Astrocyte (in vitro differentiated cells and primary cell): ENCODE measurements around the gene PRRG1. TPM values are rescaled to one million over a fixed set of nuclear protein-coding genes. Genes with fewer than 3 reads are reported as not detected.
A peak's percentile ranks its signal among the peaks of the same experiment; 100 is the strongest.
"Not testable (repeated sequence)": the region's sequence is repeated elsewhere in the genome, so short reads cannot be mapped to it uniquely, and the experiment has no call there.

Source experiments
- DNase-seq: peaks from one replicate; pipeline ENCODE4 v3.0.0-alpha.2; 2010; ENCODE audit warnings: low read depth
- FAIRE-seq: peaks from 2 replicates; lab custom pipeline; 2011; peaks lifted over from hg19 to GRCh38; lab: Jason Lieb, UNC
- H2AFZ ChIP-seq: 2 replicates; pipeline ENCODE4 v1.6.0; 2012; ENCODE audit warnings: low read depth, low read length, inconsistent platforms
- H3K27ac ChIP-seq: 2 replicates; pipeline ENCODE4 v1.5.1; 2011; ENCODE audit warnings: low read depth, low read length, inconsistent platforms
- H3K27me3 ChIP-seq: 2 replicates; pipeline ENCODE4 v1.6.0; 2011; ENCODE audit warnings: low read length, inconsistent platforms; ENCODE audit not compliant: insufficient read depth
- H3K36me3 ChIP-seq: 2 replicates; pipeline ENCODE4 v1.5.1; 2011; ENCODE audit warnings: low read length, inconsistent platforms; ENCODE audit not compliant: insufficient read depth
- H3K4me1 ChIP-seq: 2 replicates; pipeline ENCODE4 v1.5.1; 2011; ENCODE audit warnings: low read length, inconsistent platforms; ENCODE audit not compliant: insufficient read depth
- H3K4me2 ChIP-seq: 2 replicates; pipeline ENCODE4 v1.6.0; 2012; ENCODE audit warnings: low read length, inconsistent platforms
- H3K4me3 ChIP-seq: 2 replicates; pipeline ENCODE4 v1.5.1; 2011; ENCODE audit warnings: low read depth, mild to moderate bottlenecking, low read length, inconsistent platforms; ENCODE audit not compliant: insufficient read depth
- H3K79me2 ChIP-seq: 2 replicates; pipeline ENCODE4 v1.6.0; 2012; ENCODE audit warnings: mild to moderate bottlenecking, low read length, inconsistent platforms; ENCODE audit not compliant: insufficient read depth
- H3K9ac ChIP-seq: 2 replicates; pipeline ENCODE4 v1.6.0; 2012; ENCODE audit warnings: mild to moderate bottlenecking, low read length, inconsistent platforms
- H3K9me3 ChIP-seq: 2 replicates; pipeline ENCODE4 v1.5.1; 2012; ENCODE audit warnings: low read depth, mild to moderate bottlenecking, low read length, inconsistent platforms; ENCODE audit not compliant: insufficient read depth
- H4K20me1 ChIP-seq: 2 replicates; pipeline ENCODE4 v1.6.0; 2012; ENCODE audit warnings: low read length, inconsistent platforms; ENCODE audit not compliant: insufficient read depth
- H3K27ac Mint-ChIP-seq: one replicate; pipeline ENCODE4 v1.8.0; 2021; ENCODE audit warnings: mild to moderate bottlenecking, mixed read lengths; ENCODE audit not compliant: unreplicated experiment
- H3K27me3 Mint-ChIP-seq: one replicate; pipeline ENCODE4 v1.8.0; 2021; ENCODE audit warnings: low read depth, mixed read lengths; ENCODE audit not compliant: unreplicated experiment
- H3K36me3 Mint-ChIP-seq: one replicate; pipeline ENCODE4 v1.8.0; 2021; ENCODE audit warnings: low read depth, mixed read lengths; ENCODE audit not compliant: unreplicated experiment
- H3K4me1 Mint-ChIP-seq: one replicate; pipeline ENCODE4 v1.8.0; 2021; ENCODE audit warnings: low read depth, mixed read lengths; ENCODE audit not compliant: unreplicated experiment
- H3K4me3 Mint-ChIP-seq: one replicate; pipeline ENCODE4 v1.8.0; 2021; ENCODE audit warnings: mild to moderate bottlenecking, moderate library complexity, mixed read lengths; ENCODE audit not compliant: unreplicated experiment
- H3K9me3 Mint-ChIP-seq: one replicate; pipeline ENCODE4 v1.8.0; 2021; ENCODE audit warnings: mild to moderate bottlenecking, mixed read lengths; ENCODE audit not compliant: unreplicated experiment
- CTCF ChIP-seq: IDR thresholded peaks from 2 replicates; pipeline ENCODE4 v1.5.1; 2011; ENCODE audit warnings: low read depth, mild to moderate bottlenecking, inconsistent platforms, low read length, moderate library complexity; ENCODE audit not compliant: insufficient read depth
- EZH2 ChIP-seq: IDR thresholded peaks from 2 replicates; pipeline ENCODE4 v1.6.1; 2012; ENCODE audit warnings: mild to moderate bottlenecking, low read length, inconsistent platforms; ENCODE audit not compliant: insufficient read depth
- total RNA-seq: library from RNA; stranded (reverse); gene quantifications from 2 replicates; pipeline ENCODE4 v1.2.1, GENCODE V29; 2021

The PRRG1 gene
- total RNA-seq, 1 donor from 2014 or later = 33.7 TPM

- H3K27me3 Mint-ChIP-seq = no peaks in the 10 kb centered on the region
- Histone ChIP-seq H3K4me3 (no peak overlapping the region), H3K4me1 (no peaks in the 10 kb centered on the region), H3K9me3 (no peaks in the 10 kb centered on the region), H4K20me1 (no peaks in the 10 kb centered on the region), H3K27me3 (no peaks in the 10 kb centered on the region), H3K27ac (no peak overlapping the region), H3K36me3 (no peaks in the 10 kb centered on the region), H3K79me2 (no peaks in the 10 kb centered on the region), H2AFZ (no peak overlapping the region), H3K9ac (no peak overlapping the region), H3K4me2 (no peak overlapping the region)
- H3K9me3 Mint-ChIP-seq = no peaks in the 10 kb centered on the region
- H3K4me3 Mint-ChIP-seq = no peak overlapping the region
- no peak overlapping the region for H3K27ac Mint-ChIP-seq
- no peaks in the 10 kb centered on the region for H3K36me3 Mint-ChIP-seq
- DNase-seq = no peak
- FAIRE-seq = no peak
- H3K4me1 Mint-ChIP-seq = no peaks in the 10 kb centered on the region
- TF ChIP-seq EZH2 (no peak), CTCF (no peak)
These were observed 142.5 kb downstream of the PRRG1 start for GRCh38 chrX:37491686-37492085.

GRCh38 chrX:37495760-37496159 is 146.6 kb downstream of the PRRG1 start:
- H3K9me3 ChIP-seq, H3K27me3 ChIP-seq, H3K4me1 ChIP-seq, H3K4me2 ChIP-seq, FAIRE-seq, H3K36me3 ChIP-seq, H3K27ac Mint-ChIP-seq, H3K27me3 Mint-ChIP-seq, H2AFZ ChIP-seq, H3K9me3 Mint-ChIP-seq, H3K4me3 ChIP-seq, H3K4me3 Mint-ChIP-seq, H3K79me2 ChIP-seq, H3K9ac ChIP-seq, H3K36me3 Mint-ChIP-seq, DNase-seq, H3K27ac ChIP-seq, H4K20me1 ChIP-seq, H3K4me1 Mint-ChIP-seq: not testable (repeated sequence)
- TF ChIP-seq CTCF = peak; percentile 17

GRCh38 chrX:37497126-37497525 is 148.0 kb downstream of the PRRG1 start:
- H3K4me3 ChIP-seq, H3K9me3 Mint-ChIP-seq, H3K27ac Mint-ChIP-seq, H3K9me3 ChIP-seq, H3K36me3 ChIP-seq, DNase-seq, H3K27me3 Mint-ChIP-seq, H3K4me1 ChIP-seq, H2AFZ ChIP-seq, H3K4me3 Mint-ChIP-seq, H3K27me3 ChIP-seq, H3K4me2 ChIP-seq, H4K20me1 ChIP-seq, H3K4me1 Mint-ChIP-seq, H3K9ac ChIP-seq, FAIRE-seq, H3K27ac ChIP-seq, H3K36me3 Mint-ChIP-seq, H3K79me2 ChIP-seq: not testable (repeated sequence)

- not testable (repeated sequence) for H3K4me3 Mint-ChIP-seq, H3K4me2 ChIP-seq, H3K27ac Mint-ChIP-seq, H4K20me1 ChIP-seq, H3K4me3 ChIP-seq, H3K9ac ChIP-seq, H3K36me3 ChIP-seq, H3K9me3 ChIP-seq, H3K4me1 Mint-ChIP-seq, H3K36me3 Mint-ChIP-seq, H3K9me3 Mint-ChIP-seq, H3K4me1 ChIP-seq, H2AFZ ChIP-seq, FAIRE-seq, H3K79me2 ChIP-seq, H3K27ac ChIP-seq, H3K27me3 Mint-ChIP-seq, H3K27me3 ChIP-seq, DNase-seq
These were observed 149.2 kb downstream of the PRRG1 start for GRCh38 chrX:37498323-37498722.

GRCh38 chrX:37499649-37500048 is 150.5 kb downstream of the PRRG1 start:
- not testable (repeated sequence) for H3K36me3 Mint-ChIP-seq, H3K4me3 Mint-ChIP-seq, H3K36me3 ChIP-seq, H3K27me3 ChIP-seq, DNase-seq, H3K4me2 ChIP-seq, H3K4me3 ChIP-seq, H4K20me1 ChIP-seq, FAIRE-seq, H3K9ac ChIP-seq, H2AFZ ChIP-seq, H3K4me1 ChIP-seq, H3K9me3 ChIP-seq, H3K4me1 Mint-ChIP-seq, H3K27ac Mint-ChIP-seq, H3K9me3 Mint-ChIP-seq, H3K79me2 ChIP-seq, H3K27me3 Mint-ChIP-seq, H3K27ac ChIP-seq
